ENCODE measurements around the gene ANXA4.
"Not testable (repeated sequence)": the region's sequence is repeated elsewhere in the genome, so short reads cannot be mapped to it uniquely, and the experiment has no call there.

Gene ANXA4

GRCh38 chr2:69781321-69782248, 39.7 kb downstream of the ANXA4 start:
- peak; percentile 71 for DNase-seq

- DNase-seq = no peak
These were observed 42.3 kb downstream of the ANXA4 start for GRCh38 chr2:69784228-69784627.

GRCh38 chr2:69785358-69785757, 43.4 kb downstream of the ANXA4 start:
- no peak for DNase-seq

- DNase-seq = no peak
These were observed 44.2 kb downstream of the ANXA4 start for GRCh38 chr2:69786052-69786560.

GRCh38 chr2:69789175-69789721, 47.3 kb downstream of the ANXA4 start:
- no peak for DNase-seq

GRCh38 chr2:69789772-69790600, 48.1 kb downstream of the ANXA4 start:
- DNase-seq = no peak

GRCh38 chr2:69790601-69790959, 48.6 kb downstream of the ANXA4 start:
- DNase-seq = no peak

- peak; percentile 11 for DNase-seq
These were observed 49.1 kb downstream of the ANXA4 start for GRCh38 chr2:69791045-69791444.

GRCh38 chr2:69796174-69796573, 54.2 kb downstream of the ANXA4 start:
- peak; percentile 35 for DNase-seq

GRCh38 chr2:69797235-69797634, 55.3 kb downstream of the ANXA4 start:
- DNase-seq = no peak

- DNase-seq = no peak
These were observed 55.9 kb downstream of the ANXA4 start for GRCh38 chr2:69797836-69798289.

- DNase-seq = peak; percentile 89
These were observed 56.5 kb downstream of the ANXA4 start for GRCh38 chr2:69798290-69798908.

GRCh38 chr2:69798909-69799526, 57.1 kb downstream of the ANXA4 start:
- peak; percentile 96 for DNase-seq

- DNase-seq = no peak
These were observed 59.9 kb downstream of the ANXA4 start for GRCh38 chr2:69801745-69802290.

- DNase-seq = not testable (repeated sequence)
These were observed 60.9 kb downstream of the ANXA4 start for GRCh38 chr2:69802781-69803367.

- no peak for DNase-seq
These were observed 62.5 kb downstream of the ANXA4 start for GRCh38 chr2:69804416-69804815.

GRCh38 chr2:69805887-69806286, 64.0 kb downstream of the ANXA4 start:
- DNase-seq = peak; percentile 10

GRCh38 chr2:69807821-69808540, 66.0 kb downstream of the ANXA4 start:
- DNase-seq = no peak

- DNase-seq = no peak
These were observed 68.6 kb downstream of the ANXA4 start for GRCh38 chr2:69810550-69810949.

- DNase-seq = no peak
These were observed 69.1 kb downstream of the ANXA4 start for GRCh38 chr2:69811018-69811417.

- no peak for DNase-seq
These were observed 69.7 kb downstream of the ANXA4 start for GRCh38 chr2:69811591-69811990.

Measured in OCI-M1 (cell line).